ENCODE measurements around the gene MYZAP. TPM values are rescaled to one million over a fixed set of nuclear protein-coding genes. Genes with fewer than 3 reads are reported as not detected.
A peak's percentile ranks its signal among the peaks of the same experiment; 100 is the strongest.

The MYZAP gene
- polyA plus RNA-seq, 5 donors, result 63.0 to 71.8 (median 66.9) TPM

- no peak for DNase-seq
Measured at GRCh38 chr15:57559875-57560274, 31.8 kb upstream of the MYZAP start.

- DNase-seq, result peak; percentile 50 to 69
Measured at GRCh38 chr15:57561041-57561711, 30.5 kb upstream of the MYZAP start.

GRCh38 chr15:57562196-57562769, 29.4 kb upstream of the MYZAP start:
- DNase-seq, result no peak

GRCh38 chr15:57563416-57563815, 28.3 kb upstream of the MYZAP start:
- no peak for DNase-seq

- no peak for DNase-seq
Measured at GRCh38 chr15:57565311-57565710, 26.4 kb upstream of the MYZAP start.

GRCh38 chr15:57566834-57567233, 24.9 kb upstream of the MYZAP start:
- DNase-seq, result no peak

- no peak for DNase-seq
Measured at GRCh38 chr15:57567891-57568290, 23.8 kb upstream of the MYZAP start.

- no peak for DNase-seq
Measured at GRCh38 chr15:57568299-57568698, 23.4 kb upstream of the MYZAP start.

- no peak for DNase-seq
Measured at GRCh38 chr15:57570340-57570739, 21.4 kb upstream of the MYZAP start.

GRCh38 chr15:57570994-57571393, 20.7 kb upstream of the MYZAP start:
- no peak for DNase-seq

GRCh38 chr15:57571725-57572124, 20.0 kb upstream of the MYZAP start:
- no peak for DNase-seq

- DNase-seq, result no peak
Measured at GRCh38 chr15:57572468-57572867, 19.2 kb upstream of the MYZAP start.

- DNase-seq, result no peak
Measured at GRCh38 chr15:57573151-57573550, 18.6 kb upstream of the MYZAP start.

GRCh38 chr15:57575363-57575762, 16.3 kb upstream of the MYZAP start:
- DNase-seq, result peak in 1 of 2 donors; percentile 59

GRCh38 chr15:57578288-57578900, 13.3 kb upstream of the MYZAP start:
- no peak for DNase-seq

- no peak for DNase-seq
Measured at GRCh38 chr15:57580428-57580827, 11.3 kb upstream of the MYZAP start.

GRCh38 chr15:57580866-57581265, 10.8 kb upstream of the MYZAP start:
- no peak for DNase-seq

GRCh38 chr15:57582090-57582489, 9.6 kb upstream of the MYZAP start:
- DNase-seq, result no peak

GRCh38 chr15:57583282-57583681, 8.4 kb upstream of the MYZAP start:
- DNase-seq, result no peak

GRCh38 chr15:57583720-57584119, 8.0 kb upstream of the MYZAP start:
- no peak for DNase-seq

- DNase-seq, result no peak
Measured at GRCh38 chr15:57586661-57587424, 4.9 kb upstream of the MYZAP start.

- no peak for DNase-seq
Measured at GRCh38 chr15:57589281-57589680, 2.4 kb upstream of the MYZAP start.

GRCh38 chr15:57589754-57590153, 1.9 kb upstream of the MYZAP start:
- no peak for DNase-seq

Measured in right lung (tissue), 5 donors.